ENCODE data around the gene DHRS2. TPM values are rescaled to one million over a fixed set of nuclear protein-coding genes. Genes with fewer than 3 reads are reported as not detected.
"Not testable (repeated sequence)": the region's sequence is repeated elsewhere in the genome, so short reads cannot be mapped to it uniquely, and the experiment has no call there.

DHRS2 gene
- total RNA-seq, 2 donors from 2014 or later = not detected

DNA sequence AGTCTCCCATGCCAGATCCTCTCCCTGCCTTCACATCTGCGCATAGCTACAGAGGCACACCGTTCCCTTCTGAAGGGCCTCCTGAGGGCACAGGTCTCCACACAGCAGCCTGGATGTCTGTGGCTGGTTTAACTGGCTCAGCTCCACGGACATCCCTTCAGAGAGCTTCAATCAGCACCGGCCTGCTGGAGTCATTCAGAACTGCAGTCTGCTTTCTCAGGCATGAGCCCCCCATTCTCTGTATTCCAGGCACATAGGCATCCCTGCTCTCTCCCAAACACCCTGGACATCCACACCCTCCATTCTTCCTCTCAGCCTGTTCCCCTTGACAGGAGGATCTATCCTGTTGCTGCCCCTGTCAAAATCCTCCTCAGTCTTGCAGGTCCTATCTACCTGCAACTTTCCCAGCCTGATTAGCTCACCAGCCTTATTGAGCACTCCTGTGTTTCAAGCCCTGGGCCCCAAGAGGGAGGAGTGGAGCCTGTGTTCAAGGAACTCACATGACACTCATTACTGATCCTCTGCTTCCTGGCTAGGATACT, 2.9 kb upstream of the DHRS2 start:
- no peak for TF ChIP-seq CTCF (IDR thresholded peaks at IDR 0.05)
- Histone ChIP-seq H3K4me1 (ENCODE audit: control insufficient read depth in 1 of 2, low read depth in 2 of 2) (no peaks in the 10 kb centered on the region), H3K27me3 (replicated peaks; ENCODE audit: insufficient read depth) (no peaks in the 10 kb centered on the region), H3K27ac (no peak overlapping the region), H3K36me3 (no peaks in the 10 kb centered on the region), H3K9me3 (no peaks in the 10 kb centered on the region), H3K4me3 (no peak overlapping the region)
- ATAC-seq (ENCODE audit: insufficient number of reproducible peaks, low FRiP score, low read depth) (no peak), DNase-seq (ENCODE audit: low spot score) (no peak)

DNA sequence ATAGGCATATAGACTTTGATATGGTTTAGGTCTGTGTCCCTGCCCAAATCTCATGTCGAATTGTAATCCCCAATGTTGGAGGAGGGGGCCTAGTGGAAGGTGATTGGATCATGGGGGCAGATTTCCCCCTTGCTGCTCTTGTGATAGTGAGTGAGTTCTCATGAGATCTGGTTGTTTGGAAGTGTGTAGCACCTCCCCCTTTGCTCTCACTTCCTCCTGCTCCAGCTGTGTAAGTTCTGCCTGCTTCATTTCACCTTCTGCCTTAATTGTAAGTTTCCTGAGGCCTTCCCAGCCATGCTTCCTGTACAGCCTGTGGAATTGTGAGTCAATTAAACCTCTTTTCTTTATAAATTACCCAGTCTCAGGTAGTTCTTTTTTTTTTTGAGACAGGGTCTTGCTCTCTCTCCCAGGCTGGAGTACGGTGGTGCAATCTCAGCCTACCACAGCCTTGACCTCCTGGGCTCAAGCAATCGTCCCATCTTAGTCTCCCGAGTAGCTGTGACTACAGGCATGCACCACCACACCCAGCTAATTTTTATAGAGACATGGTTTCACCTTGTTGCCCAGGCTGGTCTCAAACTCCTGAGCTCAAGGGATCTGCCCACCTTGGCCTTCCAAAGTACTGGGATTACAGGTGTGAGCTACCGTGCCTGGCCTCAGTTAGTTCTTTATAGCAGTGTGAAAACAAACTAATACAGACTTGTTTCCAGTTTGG, 1.3 kb upstream of the DHRS2 start:
- not testable (repeated sequence) for H3K27me3 ChIP-seq (replicated peaks; ENCODE audit: insufficient read depth); ATAC-seq (ENCODE audit: insufficient number of reproducible peaks, low FRiP score, low read depth); H3K4me3 ChIP-seq; H3K4me1 ChIP-seq (ENCODE audit: control insufficient read depth in 1 of 2, low read depth in 2 of 2); DNase-seq (ENCODE audit: low spot score); H3K9me3 ChIP-seq; H3K36me3 ChIP-seq; H3K27ac ChIP-seq

GRCh38 chr14:23637312-23637654, 1.1 kb downstream of the DHRS2 start:
- H3K9me3 ChIP-seq; H3K4me3 ChIP-seq; DNase-seq (ENCODE audit: low spot score); ATAC-seq (ENCODE audit: insufficient number of reproducible peaks, low FRiP score, low read depth); H3K4me1 ChIP-seq (ENCODE audit: control insufficient read depth in 1 of 2, low read depth in 2 of 2); H3K36me3 ChIP-seq; H3K27ac ChIP-seq; H3K27me3 ChIP-seq (replicated peaks; ENCODE audit: insufficient read depth): not testable (repeated sequence)

- not testable (repeated sequence) for H3K4me1 ChIP-seq (ENCODE audit: control insufficient read depth in 1 of 2, low read depth in 2 of 2); H3K36me3 ChIP-seq; H3K4me3 ChIP-seq; DNase-seq (ENCODE audit: low spot score); H3K9me3 ChIP-seq; ATAC-seq (ENCODE audit: insufficient number of reproducible peaks, low FRiP score, low read depth); H3K27ac ChIP-seq; H3K27me3 ChIP-seq (replicated peaks; ENCODE audit: insufficient read depth)
These were observed 1.7 kb downstream of the DHRS2 start for GRCh38 chr14:23637655-23638413.

- ATAC-seq (ENCODE audit: insufficient number of reproducible peaks, low FRiP score, low read depth) = no peak
- Histone ChIP-seq H3K9me3 (no peaks in the 10 kb centered on the region), H3K4me1 (ENCODE audit: control insufficient read depth in 1 of 2, low read depth in 2 of 2) (no peaks in the 10 kb centered on the region), H3K36me3 (no peaks in the 10 kb centered on the region), H3K4me3 (no peak overlapping the region), H3K27me3 (replicated peaks; ENCODE audit: insufficient read depth) (no peaks in the 10 kb centered on the region), H3K27ac (no peak overlapping the region)
- no peak for DNase-seq (ENCODE audit: low spot score)
- no peak for TF ChIP-seq CTCF (IDR thresholded peaks at IDR 0.05)
These were observed 2.4 kb downstream of the DHRS2 start for GRCh38 chr14:23638414-23639047.

DNA sequence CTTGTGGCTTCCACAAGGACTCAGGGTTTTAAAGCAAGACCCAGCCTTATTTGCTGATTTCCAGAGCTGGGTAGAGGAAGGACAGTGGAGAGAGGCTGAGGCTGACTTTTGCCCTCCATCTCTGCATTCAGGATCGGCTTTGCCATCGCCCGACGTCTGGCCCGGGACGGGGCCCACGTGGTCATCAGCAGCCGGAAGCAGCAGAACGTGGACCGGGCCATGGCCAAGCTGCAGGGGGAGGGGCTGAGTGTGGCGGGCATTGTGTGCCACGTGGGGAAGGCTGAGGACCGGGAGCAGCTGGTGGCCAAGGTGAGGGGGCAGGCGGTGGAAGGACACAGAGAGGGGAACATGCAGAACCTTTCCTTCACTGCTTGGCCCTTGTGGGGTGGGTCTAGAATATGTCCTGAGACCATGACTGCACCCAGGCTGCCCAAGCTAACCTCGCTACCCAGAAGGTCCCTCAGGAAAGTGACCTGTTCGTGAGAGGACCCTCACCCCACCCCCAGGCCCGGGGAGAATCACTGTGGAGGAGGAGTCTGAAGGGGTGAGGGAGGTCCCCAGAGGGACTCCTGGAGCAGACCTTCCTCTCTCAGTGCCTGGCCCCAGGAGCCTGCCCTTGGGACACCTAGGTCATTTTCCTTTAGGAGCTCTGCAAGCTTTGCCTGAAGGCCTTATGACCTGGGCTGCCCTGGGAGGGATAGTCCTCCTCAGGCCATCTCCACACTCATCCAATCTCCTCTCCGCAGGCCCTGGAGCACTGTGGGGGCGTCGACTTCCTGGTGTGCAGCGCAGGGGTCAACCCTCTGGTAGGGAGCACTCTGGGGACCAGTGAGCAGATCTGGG, 3.1 kb downstream of the DHRS2 start:
- no peak for DNase-seq (ENCODE audit: low spot score)
- H3K27ac ChIP-seq = no peak overlapping the region
- H3K9me3 ChIP-seq = no peaks in the 10 kb centered on the region
- ATAC-seq (ENCODE audit: insufficient number of reproducible peaks, low FRiP score, low read depth) = no peak
- H3K27me3 ChIP-seq (replicated peaks; ENCODE audit: insufficient read depth) = no peaks in the 10 kb centered on the region
- no peak for TF ChIP-seq CTCF (IDR thresholded peaks at IDR 0.05)
- no peaks in the 10 kb centered on the region for H3K36me3 ChIP-seq
- no peak overlapping the region for H3K4me3 ChIP-seq
- H3K4me1 ChIP-seq (ENCODE audit: control insufficient read depth in 1 of 2, low read depth in 2 of 2) = no peaks in the 10 kb centered on the region

Data from thoracic aorta (tissue), 2 donors.